Adrenal gland (tissue), 5 donors: ENCODE measurements around the gene ZAP70.

Source experiments
- CTCF ChIP-seq, 6 experiments: fragments of 450-650 bp in 4 of 6; fragments of 200-600 bp in 2 of 6; sonication (generic) in 1 of 6; IDR thresholded peaks; 1 replicate in 5 of 6; 2 replicates in 1 of 6; pipeline versions ENCODE4 v1.5.1 to v1.8.0; 2016 to 2021; ENCODE audit warnings: antibody characterized with exemption in 6 of 6, mild to moderate bottlenecking in 2 of 6, moderate library complexity in 1 of 6
- POLR2A ChIP-seq, 2 donors: fragments of 450-650 bp; IDR thresholded peaks; one replicate each; pipeline ENCODE4 v1.6.1; 2017; ENCODE audit warnings: antibody characterized with exemption in 2 of 2, mild to moderate bottlenecking in 2 of 2, moderate library complexity in 1 of 2
- donor health status: DM: no; HTN: no; CAD: no.

GRCh38 chr2:97758131-97758705, 44.8 kb downstream of the ZAP70 start:
- no peak for TF ChIP-seq CTCF (IDR thresholded peaks at IDR 0.05)
- TF ChIP-seq POLR2A (IDR thresholded peaks at IDR 0.05): no peak
